ENCODE data around the gene TRIP12. TPM values are rescaled to one million over a fixed set of nuclear protein-coding genes. Genes with fewer than 3 reads are reported as not detected.

TRIP12 gene
- total and polyA plus RNA-seq, 2 experiments from 2014 or later, result 21.5 to 133 TPM

GRCh38 chr2:229943171-229943570 is 21.4 kb upstream of the TRIP12 start:
- Histone ChIP-seq H3K4me2 (no peak overlapping the region), H3K4me3 (no peak overlapping the region), H3K79me2 (replicated peaks; ENCODE audit: insufficient read depth) (no peaks in the 10 kb centered on the region), H2AFZ (no peak overlapping the region), H3K36me3 (ENCODE audit: insufficient read depth) (no peaks in the 10 kb centered on the region), H4K20me1 (replicated peaks; ENCODE audit: insufficient read depth) (no peaks in the 10 kb centered on the region), H3K9me2 (ENCODE audit: insufficient read depth) (0 out of 2 replicates have a peak, but pooled peaks cover 2% of the 10 kb centered on the region), H3K27ac (ENCODE audit: low read depth) (no peak overlapping the region), H3K4me1 (ENCODE audit: insufficient read depth) (peaks cover 8% of the 10 kb centered on the region; the same call in 1 of the 2 replicates), H3F3A (replicated peaks; ENCODE audit: low read depth) (no peaks in the 10 kb centered on the region), H3K27me3 (ENCODE audit: insufficient read depth) (no peaks in the 10 kb centered on the region)
- H3K27me3 Mint-ChIP-seq (ENCODE audit: insufficient read depth, low read depth, poor library complexity), result peaks cover 2% of the 10 kb centered on the region
- no peak for DNase-seq (ENCODE audit: low spot score)
- no peak overlapping the region for H3K27ac Mint-ChIP-seq
- H3K9me3 Mint-ChIP-seq, result no peaks in the 10 kb centered on the region
- TF ChIP-seq CREB1 (CRISPR knock-in tag; IDR thresholded peaks at IDR 0.05; ENCODE audit: low read depth), result no peak
- no peak for TF ChIP-seq ZNF462 (CRISPR knock-in tag; IDR thresholded peaks at IDR 0.05)
- TF ChIP-seq NANOG (IDR thresholded peaks at IDR 0.05; ENCODE audit: borderline replicate concordance), result no peak
- no peak for TF ChIP-seq POLR2AphosphoS5 (IDR thresholded peaks at IDR 0.05; ENCODE audit: low read depth)
- no peak for TF ChIP-seq ETS1 (IDR thresholded peaks at IDR 0.05)
- TF ChIP-seq ZNF114 (CRISPR knock-in tag; IDR thresholded peaks at IDR 0.05), result no peak
- TF ChIP-seq EZH2 (IDR thresholded peaks at IDR 0.05; ENCODE audit: low read depth, unreplicated experiment), result no peak
- TF ChIP-seq REST (IDR thresholded peaks at IDR 0.05; ENCODE audit: unreplicated experiment), result no peak
- TF ChIP-seq JUNB (IDR thresholded peaks at IDR 0.05; ENCODE audit: unreplicated experiment), result no peak
- no peak for TF ChIP-seq EZH2phosphoT487 (IDR thresholded peaks at IDR 0.05; ENCODE audit: unreplicated experiment)
- H3K4me1 Mint-ChIP-seq, result peaks cover 12% of the 10 kb centered on the region; the same call in 2 of the 3 replicates
- no peak for ATAC-seq
- H3K4me3 Mint-ChIP-seq, result no peak overlapping the region
- peaks cover 4% of the 10 kb centered on the region; the same call in 1 of the 3 replicates for H3K36me3 Mint-ChIP-seq (ENCODE audit: low read depth)

All from GM23338 (cell line).